Muscle of arm (tissue), 12 donors: ENCODE results near the gene PRR7. TPM values are rescaled to one million over a fixed set of nuclear protein-coding genes. Genes with fewer than 3 reads are reported as not detected.
A peak's percentile ranks its signal among the peaks of the same experiment; 100 is the strongest.

Experiments used
- DNase-seq: peaks from one replicate; pipeline ENCODE4 v3.0.0-alpha.2; 2013
- polyA plus RNA-seq, 12 donors: library from polyadenylated mRNA; unstranded; fragments of 120-200 nt; gene quantifications; one replicate each; pipeline ENCODE4 v1.2.1, GENCODE V29; 2013; ENCODE audit not compliant: insufficient read length in 12 of 12

The PRR7 gene
- polyA plus RNA-seq, 12 donors, result 0.15 to 2.5 (median 0.47) TPM; not detected in 2

GRCh38 chr5:177467436-177467835 is 20.8 kb downstream of the PRR7 start:
- no peak for DNase-seq

- no peak for DNase-seq
Measured at GRCh38 chr5:177468329-177468684, 21.7 kb downstream of the PRR7 start.

GRCh38 chr5:177468685-177469628 is 22.3 kb downstream of the PRR7 start:
- peak; percentile 65 for DNase-seq

GRCh38 chr5:177469750-177470525 is 23.3 kb downstream of the PRR7 start:
- DNase-seq, result no peak

- no peak for DNase-seq
Measured at GRCh38 chr5:177470759-177471536, 24.3 kb downstream of the PRR7 start.

- no peak for DNase-seq
Measured at GRCh38 chr5:177471610-177472356, 25.2 kb downstream of the PRR7 start.

- peak; percentile 53 for DNase-seq
Measured at GRCh38 chr5:177472460-177473442, 26.1 kb downstream of the PRR7 start.

- DNase-seq, result no peak
Measured at GRCh38 chr5:177473443-177474001, 26.9 kb downstream of the PRR7 start, which contains the start of gene DBN1. Gene DBN1, minus strand, starts transcription at chr5:177473634. Its CDS starts 113 bp downstream, at chr5:177473521.

- no peak for DNase-seq
Measured at GRCh38 chr5:177474002-177474476, 27.4 kb downstream of the PRR7 start.

GRCh38 chr5:177474846-177475562 is 28.4 kb downstream of the PRR7 start:
- DNase-seq, result no peak

GRCh38 chr5:177475563-177476427 is 29.2 kb downstream of the PRR7 start:
- DNase-seq, result no peak

GRCh38 chr5:177476531-177477233 is 30.1 kb downstream of the PRR7 start:
- DNase-seq, result no peak

GRCh38 chr5:177477701-177478477 is 31.3 kb downstream of the PRR7 start:
- DNase-seq, result no peak

GRCh38 chr5:177478711-177479646 is 32.4 kb downstream of the PRR7 start:
- DNase-seq, result no peak

- DNase-seq, result no peak
Measured at GRCh38 chr5:177479774-177480173, 33.2 kb downstream of the PRR7 start.
